HG02884 (cell line): Measurements from ENCODE around the gene NAPSA.
"Not testable (repeated sequence)": the region's sequence is repeated elsewhere in the genome, so short reads cannot be mapped to it uniquely, and the experiment has no call there.

Experiments
- ATAC-seq: cut with Tn5 transposase; IDR thresholded peaks from one replicate; pipeline ENCODE4 v1.9.1; 2021; ENCODE audit warnings: mild to moderate bottlenecking, moderate library complexity; ENCODE audit not compliant: unreplicated experiment

The NAPSA gene

DNA sequence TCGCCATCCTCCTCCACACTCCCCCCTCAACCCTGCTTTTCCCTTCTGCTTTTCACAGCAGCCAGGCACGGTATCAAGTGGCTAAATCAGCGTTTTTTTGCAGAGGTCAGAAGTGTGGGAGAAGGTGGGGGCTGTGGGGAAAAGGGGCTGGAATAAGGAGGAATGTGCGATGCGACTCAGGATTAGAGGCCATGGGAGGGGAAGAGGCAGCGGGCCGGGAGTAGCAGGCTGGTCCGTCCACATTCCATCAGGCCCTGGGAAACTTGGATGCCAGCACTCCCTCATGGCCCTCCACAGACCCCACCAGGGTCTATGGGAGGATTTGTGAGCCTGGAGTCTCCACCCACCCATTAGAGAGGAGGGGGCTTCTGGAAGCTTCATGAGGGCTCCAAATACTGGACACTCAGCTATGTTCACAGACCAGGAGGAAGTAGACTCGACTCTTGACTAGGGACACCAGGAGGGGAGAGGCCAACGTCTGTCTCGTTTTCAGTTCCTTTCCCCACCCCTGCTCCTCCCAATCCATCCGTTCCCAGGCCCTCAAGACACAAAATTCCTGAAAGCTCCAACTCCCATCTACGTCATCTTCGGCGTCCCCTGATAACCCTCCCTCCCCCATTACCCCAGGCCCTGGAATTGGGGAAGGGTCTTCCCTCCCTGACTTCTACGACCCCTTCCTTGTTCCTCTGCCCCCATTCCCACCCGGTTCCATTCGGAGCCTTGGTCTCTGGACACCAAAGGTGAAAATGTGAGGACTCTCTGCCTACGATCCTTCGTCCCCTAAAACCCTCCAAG is 33.0 kb downstream of the NAPSA start:
- ATAC-seq: no peak

DNA sequence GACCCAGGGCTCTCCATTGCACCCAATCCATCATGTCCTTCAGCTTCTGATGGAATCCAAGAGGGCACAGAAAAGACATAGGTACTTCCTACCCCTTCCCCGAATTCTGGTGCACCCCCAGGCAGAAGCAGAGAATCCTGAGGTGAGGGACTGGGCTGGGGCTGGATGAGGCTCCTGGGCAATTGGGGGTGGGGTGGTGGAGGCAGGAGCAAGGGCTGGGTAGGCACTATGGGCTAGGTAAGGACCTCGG is 33.5 kb downstream of the NAPSA start:
- ATAC-seq: no peak

DNA sequence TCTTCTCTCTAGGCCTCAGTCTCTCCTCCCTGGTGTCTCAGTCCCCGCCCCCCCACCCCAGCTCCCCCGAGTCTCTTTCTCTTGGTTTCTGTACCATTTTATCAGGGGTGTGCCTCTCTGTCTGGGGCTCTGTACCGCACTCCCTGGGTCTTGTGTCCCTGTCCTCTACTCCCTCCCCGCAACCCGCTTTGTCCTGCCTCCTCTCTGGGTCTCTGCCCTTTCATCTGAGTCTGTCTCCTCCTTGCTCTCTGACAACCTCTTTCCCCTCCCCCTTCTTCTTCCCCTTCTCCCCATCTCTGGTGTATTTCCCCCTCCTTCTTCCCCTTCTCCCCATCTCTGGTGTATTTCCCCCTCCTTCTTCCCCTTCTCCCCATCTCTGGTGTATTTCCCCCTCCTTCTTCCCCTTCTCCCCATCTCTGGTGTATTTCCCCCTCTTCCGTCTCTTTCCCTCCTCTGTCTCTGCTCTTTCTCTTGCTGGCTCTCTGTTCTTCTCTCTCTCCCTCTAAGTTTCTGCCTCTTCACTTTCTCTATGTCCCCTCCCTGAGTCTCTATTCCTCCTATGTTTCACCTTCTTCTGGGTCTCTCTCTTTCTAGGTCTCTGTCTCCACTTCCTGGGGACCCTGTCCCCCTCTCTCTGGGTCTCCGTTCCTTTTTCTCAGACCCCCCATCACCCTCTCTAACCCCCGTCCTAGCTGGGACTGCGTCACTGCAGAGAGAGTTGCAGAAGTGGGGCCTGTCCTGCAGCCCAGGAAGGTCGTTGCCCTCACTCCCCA is 34.0 kb downstream of the NAPSA start:
- no peak for ATAC-seq

DNA sequence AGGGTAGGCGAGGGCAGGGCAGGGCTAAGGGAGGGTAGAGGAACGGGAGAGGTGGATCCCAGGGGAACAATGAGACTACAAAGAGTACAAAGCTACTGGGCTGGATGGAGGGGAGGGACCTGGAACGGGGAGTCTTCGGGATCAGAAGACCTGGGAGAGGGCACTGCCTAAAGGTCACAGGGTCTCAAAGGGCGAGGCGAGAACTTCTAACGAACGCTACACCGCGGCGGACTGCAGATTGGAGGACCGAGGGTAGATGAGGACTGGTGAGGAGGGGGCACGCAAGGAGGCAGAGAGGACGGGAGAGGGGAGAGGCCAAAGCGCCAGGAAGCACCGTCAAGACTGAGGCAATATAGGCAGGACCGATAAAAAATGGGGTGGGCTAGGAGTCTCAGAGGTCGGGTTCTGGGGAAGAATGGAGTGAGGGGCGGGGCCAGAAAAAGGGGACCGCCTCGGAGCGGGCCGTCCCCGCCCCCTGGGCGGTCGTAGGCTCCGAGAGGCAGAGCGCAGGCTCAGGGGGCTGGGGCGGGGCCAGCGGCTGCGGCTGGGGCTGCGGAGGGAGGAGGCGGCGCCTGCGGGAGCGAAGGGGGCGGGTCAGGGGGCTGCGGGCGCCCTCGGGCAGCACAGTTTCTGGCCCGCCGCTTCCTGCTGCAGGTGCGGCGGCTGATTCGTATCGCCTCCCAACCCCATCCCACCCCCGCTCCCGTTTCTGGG is 34.9 kb downstream of the NAPSA start:
- no peak for ATAC-seq

DNA sequence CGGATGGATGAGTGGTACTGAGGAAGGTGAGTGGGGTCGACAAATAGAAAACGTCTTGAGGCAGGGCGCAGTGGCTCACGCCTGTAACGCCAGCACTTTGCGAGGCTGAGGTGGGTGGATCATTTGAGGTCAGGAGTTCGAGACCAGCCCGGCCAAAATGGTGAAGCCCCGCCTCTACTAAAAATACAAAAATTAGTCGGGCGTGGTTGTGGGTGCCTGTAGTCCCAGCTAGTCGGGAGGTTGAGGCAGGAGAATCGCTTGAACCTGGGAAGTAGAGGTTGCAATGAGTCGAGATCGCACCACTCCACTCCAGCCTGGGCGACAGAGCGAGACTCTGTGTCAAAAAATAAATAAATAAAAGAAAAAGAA is 35.5 kb downstream of the NAPSA start:
- not testable (repeated sequence) for ATAC-seq

DNA sequence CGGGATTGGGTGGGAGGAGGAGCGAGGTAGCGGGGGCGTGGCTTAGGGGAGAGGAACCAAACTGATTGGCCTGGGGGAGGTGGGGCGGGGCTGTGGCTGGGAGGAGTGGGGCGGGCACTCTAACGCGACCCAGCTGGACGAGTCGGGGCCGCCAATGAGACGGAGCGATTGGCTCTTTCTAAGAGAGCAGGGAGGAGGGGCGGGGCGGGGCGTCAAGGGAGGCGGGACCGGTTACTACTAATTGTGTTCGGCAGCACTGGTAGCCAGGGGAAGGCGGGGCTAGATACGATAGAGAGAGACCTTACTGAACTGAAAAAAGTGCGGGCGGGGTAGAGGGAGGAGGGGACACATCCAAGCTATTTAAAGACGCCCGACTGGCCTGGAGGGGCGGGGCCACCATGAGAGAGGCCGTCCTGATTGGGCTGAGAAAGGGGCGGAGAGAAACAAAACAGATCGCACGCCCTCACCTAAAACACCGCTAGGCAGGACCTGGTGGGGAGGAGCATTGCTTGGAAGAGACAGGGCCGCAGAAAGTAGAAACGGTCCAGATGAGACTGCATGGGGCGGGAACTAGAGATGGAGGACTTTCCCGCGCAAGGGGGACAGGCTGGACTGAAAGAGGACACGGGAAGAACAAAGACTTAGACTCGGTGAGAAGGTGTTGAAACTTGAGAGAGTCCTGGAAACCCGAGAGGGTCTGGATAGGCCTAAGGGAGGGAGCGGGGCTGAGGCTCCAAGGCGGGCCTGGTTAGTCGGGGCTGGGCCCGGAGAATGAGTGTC is 36.1 kb downstream of the NAPSA start, which contains the start of gene KCNC3:
Gene KCNC3 (minus strand): TSS at position 232 of the 780 bp plus-strand sequence. CDS start 295 bp downstream, outside the sequence.
- ATAC-seq: peak; percentile 47

DNA sequence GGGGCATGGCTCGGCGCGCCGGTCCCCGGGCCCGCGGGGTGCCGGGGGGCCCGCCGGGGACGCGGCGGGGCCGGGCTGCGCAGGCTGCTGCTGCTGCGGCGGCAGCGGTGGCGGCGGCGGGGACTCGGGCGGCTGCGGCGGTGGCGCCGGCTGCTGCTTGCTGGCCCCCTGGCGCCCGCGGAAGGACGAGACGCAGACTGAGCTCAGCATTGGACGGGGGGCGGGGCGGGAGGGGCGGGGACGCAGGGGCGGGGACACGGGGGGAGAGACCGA is 36.6 kb downstream of the NAPSA start:
- ATAC-seq: peak; percentile 7

DNA sequence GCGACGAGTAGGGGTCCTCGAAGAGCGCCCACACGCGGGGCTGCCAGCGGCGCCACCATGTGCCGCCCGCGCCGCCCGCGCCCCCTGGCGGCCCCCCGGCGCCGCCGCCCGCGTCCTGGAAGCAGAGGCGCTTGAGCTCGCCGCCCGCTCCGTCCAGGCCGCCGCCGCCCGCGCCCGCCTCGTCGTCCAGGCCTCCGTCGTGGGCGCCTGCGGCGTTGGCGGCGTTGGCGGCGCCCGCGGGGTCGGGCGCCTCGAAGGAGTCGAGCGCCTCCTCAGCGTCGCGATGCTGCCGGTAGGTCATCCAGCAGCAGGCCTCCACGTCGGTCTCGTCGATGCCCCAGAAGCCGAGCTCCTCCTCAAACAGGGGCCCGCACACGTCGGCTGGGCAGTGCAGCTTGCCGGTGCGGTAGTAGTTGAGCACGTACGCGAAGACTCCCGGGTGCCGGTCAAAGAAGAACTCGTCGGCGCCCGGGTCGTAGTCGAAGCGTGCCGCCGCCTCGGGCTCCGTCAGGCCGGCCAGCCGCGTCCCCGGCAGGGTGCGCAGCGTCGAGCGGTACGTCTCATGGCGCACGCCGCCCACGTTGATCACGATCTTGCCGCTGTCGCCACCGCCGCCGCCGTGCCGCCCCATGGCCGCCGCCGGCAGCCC is 37.1 kb downstream of the NAPSA start:
- no peak for ATAC-seq

DNA sequence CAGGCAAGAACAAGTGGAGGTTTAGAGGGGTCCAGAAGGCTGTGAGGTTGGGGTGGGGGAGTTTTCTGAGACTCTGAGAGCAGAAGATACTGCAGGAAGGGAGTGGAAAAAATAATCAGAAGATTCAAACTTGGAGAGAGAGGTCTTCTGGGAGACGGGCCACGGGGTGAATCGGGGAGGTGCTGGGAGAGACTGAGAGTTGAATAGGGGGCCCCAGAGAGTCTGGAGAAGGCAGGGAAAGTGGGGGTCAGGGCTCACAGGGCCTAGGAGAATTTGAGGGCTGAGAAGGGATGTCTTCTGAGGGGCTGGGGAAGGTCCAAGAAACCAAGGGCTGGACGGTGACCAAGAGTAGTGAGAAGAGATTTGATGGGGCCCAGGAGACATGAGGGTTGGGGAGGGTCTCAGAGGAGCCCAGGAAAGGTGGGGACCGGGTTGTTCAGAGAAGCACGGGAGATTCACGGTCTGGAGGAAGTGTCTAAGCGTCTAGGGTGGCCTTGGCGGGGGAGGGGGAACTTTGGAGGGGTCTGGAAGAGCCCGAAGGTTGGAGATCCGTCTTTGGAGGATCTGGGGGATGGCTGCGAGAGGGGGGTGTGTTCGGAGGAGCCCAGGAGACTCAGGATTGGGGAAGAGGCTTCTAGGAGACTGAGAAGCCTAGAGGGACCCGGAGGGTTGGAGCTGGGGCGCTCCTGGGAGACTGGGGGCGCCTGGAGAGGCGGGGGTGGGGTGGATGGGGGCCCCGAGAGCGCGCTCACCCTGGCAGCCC is 37.8 kb downstream of the NAPSA start:
- ATAC-seq: no peak

DNA sequence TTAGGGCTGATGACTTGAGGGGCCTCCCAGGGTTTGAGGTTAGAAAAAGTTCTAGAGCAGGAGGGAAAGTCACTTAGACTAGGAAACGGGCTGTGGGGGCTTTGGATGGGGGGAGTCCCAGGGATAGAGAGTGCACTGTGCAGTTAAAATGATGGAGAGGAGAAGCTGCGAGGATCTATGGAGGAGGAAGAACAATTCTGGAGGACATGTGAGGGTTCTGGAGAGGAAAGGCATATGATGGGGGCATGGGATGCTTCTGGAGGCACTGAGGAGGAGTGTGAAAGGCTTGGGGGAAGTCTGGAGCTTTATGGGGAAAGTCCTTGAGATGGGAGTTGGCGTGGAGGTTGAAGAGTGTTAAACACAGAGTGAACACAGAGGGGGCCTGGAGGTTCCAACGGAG is 38.4 kb downstream of the NAPSA start:
- no peak for ATAC-seq

DNA sequence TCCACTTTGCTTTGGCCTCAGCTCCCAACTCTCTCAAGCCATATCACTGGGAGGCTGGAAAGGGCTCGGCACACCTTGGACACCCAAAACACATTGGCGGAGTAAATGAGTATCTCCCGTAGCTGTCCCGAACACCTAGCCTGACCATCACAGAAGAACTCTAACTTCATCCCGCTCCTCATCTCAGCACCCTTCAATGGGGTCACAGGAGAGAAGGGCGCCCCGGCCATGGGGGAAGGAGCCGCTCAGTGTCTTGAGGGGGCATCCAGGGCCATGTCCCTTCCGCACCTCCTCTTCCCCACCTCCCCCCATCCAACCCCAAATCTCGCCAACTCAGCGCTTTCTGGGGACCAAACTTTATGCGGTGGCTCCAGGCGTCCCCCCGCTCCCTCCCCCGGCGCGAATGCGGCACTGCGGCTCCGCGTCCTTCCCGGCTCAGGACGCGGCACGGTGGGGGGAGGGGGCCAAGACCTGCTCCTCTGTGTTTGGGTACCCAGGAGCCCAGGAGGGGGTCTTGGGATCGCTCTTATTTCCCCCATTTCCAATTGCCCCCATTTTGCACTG is 39.3 kb downstream of the NAPSA start:
- ATAC-seq: no peak

DNA sequence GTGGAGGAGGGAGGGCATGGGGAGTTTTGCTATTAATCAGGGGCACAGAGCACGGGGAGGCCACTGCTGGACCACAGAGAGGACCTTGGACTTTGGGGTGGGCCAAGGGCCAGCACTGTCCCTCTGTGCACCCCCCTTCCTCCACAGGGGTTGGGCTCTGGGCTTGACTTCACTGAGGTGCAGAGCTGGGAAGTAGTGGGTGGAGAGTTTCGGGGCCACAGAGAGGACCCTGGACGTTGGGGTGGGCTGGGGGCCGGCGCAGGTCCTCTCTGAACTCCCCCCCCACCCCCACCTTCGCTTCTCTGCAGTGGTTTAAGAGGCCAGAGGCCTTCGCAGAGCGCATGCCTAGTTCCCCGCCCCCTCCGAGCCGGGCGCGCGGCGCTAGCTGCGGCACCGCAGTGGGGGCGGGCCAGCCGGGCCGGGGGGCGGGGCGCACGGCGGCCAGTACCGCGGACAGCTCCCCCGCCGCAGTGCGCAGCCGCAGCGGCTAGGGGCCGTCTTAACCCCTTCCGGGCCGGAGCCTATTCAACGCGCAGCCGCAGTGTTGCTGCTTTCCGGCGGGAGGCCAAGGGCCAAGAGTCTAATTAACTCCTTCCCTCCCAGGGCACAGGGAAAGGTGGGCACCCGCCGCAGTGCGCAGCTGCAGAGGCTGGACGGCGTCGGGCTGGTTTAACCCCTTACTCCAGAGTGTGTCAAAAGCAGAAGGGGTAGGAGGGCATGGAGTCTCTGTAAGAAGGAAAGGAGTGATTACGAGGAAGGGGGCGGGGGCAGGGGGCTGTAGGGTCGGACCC is 39.9 kb downstream of the NAPSA start:
- no peak for ATAC-seq

DNA sequence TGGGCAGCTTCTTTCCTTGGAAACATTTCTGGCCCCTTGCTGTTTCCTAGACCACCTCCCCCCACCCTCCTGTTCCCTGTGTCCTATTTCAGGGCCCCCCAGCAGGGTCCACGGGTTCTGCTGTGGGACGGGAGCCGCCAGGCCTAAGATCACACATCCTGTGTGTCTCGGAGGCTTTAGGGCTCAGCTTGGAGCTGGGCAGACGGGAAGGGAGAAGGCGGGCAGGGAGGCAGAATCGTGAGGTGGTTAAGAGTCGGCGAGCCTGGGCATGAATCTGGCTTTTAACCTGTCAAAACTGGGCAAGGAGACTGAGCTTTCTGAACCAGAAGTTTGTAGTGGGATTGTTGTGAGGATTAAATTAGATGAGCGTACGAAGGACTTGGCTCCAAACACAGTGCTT is 41.1 kb downstream of the NAPSA start:
- no peak for ATAC-seq

DNA sequence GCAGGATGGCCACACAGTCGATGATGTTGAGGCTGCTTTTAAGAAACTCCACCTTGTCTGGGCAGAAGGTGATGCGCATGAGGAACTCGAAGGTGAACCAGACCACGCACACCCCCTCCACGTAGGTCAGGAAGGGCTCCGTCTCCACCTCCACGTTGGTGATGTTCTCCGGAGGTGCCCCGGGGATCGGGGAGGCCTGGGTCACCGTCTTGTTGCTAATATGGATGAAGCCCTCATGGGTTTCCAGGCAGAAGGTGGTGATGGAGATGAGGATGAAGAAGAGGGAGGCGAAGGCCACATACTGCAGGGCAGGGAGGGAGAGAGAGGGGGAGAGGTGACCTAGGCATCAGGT is 41.7 kb downstream of the NAPSA start:
- ATAC-seq: no peak

DNA sequence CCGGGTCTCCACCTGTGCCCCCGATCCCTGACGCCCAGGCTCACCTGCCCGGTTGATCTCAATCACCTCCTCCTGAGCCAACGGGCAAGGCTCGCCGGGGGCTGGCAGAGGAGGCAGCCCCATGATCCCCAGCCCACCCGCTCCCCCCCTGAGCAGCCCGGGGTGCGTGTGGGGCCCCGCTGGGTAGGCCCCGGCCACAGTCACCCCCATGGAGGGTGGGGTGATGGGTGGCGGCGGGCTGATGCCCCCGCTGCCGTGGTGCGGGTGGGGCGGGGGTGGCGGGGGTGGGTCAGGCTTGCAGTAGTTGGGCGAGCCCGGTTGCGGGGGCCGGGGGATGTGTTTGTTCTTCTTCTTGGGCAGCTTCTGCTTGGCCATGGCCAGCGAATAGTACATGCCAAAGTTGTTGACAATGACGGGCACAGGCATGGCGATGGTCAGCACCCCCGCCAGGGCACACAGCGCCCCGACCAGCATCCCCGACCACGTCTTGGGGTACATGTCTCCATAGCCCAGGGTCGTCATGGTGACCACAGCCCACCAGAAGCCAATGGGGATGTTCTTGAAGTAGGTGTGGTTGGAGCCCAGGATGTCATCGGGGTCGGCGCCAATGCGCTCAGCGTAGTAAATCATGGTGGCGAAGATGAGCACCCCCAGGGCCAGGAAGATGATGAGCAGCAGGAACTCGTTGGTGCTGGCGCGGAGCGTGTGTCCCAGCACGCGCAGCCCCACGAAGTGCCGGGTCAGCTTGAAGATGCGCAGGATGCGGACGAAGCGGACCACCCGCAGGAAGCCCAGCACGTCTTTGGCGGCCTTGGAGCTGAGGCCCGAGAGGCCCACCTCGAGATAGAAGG is 42.3 kb downstream of the NAPSA start:
- ATAC-seq: no peak

DNA sequence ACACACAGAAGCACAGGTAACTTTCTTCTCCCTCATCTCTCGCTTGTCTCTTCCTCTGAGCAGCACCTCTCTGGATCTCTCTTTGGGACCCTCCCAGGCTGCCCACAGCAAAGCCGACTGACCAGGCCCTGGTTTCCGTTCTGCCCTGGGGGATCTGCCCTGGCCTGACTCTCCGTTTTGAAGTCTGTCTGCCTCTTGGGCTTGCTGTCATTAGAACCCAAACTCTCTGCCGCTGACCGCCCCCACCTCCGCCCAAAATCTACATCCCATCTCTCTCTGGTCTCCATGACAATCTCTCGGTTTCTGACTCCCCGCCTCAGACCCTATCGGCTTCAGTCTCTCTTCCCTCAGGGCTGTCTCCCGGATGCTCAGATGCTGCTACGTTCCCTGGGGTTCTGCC is 43.2 kb downstream of the NAPSA start:
- ATAC-seq: no peak

DNA sequence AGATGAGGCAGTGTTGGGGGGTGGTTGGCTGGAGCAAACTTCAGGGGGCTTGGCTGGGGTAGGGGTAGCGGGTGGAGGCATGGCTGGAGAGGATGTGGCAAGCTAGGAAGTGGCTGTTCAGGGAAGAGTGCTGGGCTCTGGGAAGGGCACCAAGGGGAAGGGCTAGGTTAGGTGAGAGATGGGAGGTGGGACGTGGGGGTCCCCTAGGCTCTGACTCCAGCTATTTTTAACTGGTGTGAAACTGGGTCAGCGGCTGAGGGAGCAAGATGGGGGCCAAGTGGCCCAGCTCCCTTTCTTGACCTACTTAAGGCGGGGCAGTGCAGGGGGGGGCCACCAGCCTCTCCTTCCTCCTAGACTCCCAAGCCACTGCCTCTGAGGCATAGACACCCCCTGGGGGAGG is 43.6 kb downstream of the NAPSA start:
- no peak for ATAC-seq

DNA sequence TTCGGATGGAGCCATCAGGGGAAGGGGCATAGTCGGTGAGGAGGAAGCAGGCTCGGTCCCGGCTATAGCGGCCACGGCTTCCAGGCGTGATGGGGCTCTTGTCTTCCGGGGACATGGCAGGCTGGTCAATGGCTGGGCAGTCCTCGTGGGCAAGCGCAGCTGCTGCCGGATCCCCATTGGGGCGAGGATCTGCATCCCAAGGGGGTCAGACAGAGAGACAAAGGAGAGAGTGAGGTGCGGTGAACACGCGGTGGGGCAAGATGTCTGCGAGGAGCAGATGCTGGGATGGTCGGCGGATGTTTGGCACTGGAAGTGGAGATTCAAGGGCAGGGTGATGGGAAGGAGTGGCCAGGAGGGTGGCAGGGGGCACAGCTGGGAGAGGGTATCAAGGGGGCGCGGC is 44.8 kb downstream of the NAPSA start:
- ATAC-seq: no peak
